Thyroid gland (tissue), 4 donors: ENCODE results near the gene GIGYF2. TPM values are rescaled to one million over a fixed set of nuclear protein-coding genes. Genes with fewer than 3 reads are reported as not detected.
A peak's percentile ranks its signal among the peaks of the same experiment; 100 is the strongest.

Source experiments
- DNase-seq, 2 donors: peaks; one replicate each; pipeline ENCODE4 v3.0.0-alpha.2; 2019
- H3K27ac ChIP-seq, 3 donors: fragments of 200-600 bp; sonication (generic); 1 replicate in 2 of 3; 2 replicates in 1 of 3; pipeline ENCODE4 v1.5.1; 2016 to 2019; ENCODE audit warnings: mild to moderate bottlenecking in 1 of 3, moderate library complexity in 1 of 3
- H3K27me3 ChIP-seq: fragments of 200-600 bp; sonication (generic); one replicate; pipeline ENCODE4 v1.5.1; 2019
- H3K36me3 ChIP-seq, 2 donors: fragments of 200-600 bp; sonication (generic); one replicate each; pipeline ENCODE4 v1.5.1; 2016 to 2019
- H3K4me1 ChIP-seq, 2 donors: fragments of 200-600 bp; sonication (generic); one replicate each; pipeline ENCODE4 v1.5.1; 2017 to 2019
- H3K4me3 ChIP-seq, 3 donors: fragments of 200-600 bp; sonication (generic); replicated peaks in 1 of 3; 1 replicate in 2 of 3; 2 replicates in 1 of 3; pipeline ENCODE4 v1.5.1; 2016; ENCODE audit warnings: mild to moderate bottlenecking in 1 of 3
- H3K9me3 ChIP-seq: fragments of 200-600 bp; sonication (generic); one replicate; pipeline ENCODE4 v1.5.1; 2017
- CTCF ChIP-seq, 6 experiments: fragments of 200-600 bp in 3 of 6; fragments of 450-650 bp in 3 of 6; sonication (generic) in 3 of 6; IDR thresholded peaks; one replicate each; pipeline ENCODE4 v1.5.1; 2016 to 2019; ENCODE audit warnings: antibody characterized with exemption in 6 of 6, mild to moderate bottlenecking in 2 of 6, inconsistent platforms in 1 of 6, moderate library complexity in 1 of 6
- POLR2A ChIP-seq, 2 donors: fragments of 450-650 bp; IDR thresholded peaks; one replicate each; pipeline ENCODE4 v1.6.1; 2017; ENCODE audit warnings: antibody characterized with exemption in 2 of 2, mild to moderate bottlenecking in 2 of 2, moderate library complexity in 1 of 2
- WGBS, 2 donors: methylation state at CpG; one replicate each; pipeline ENCODE4 v1.1.5; 2017; 5-methylcytosine and 5-hydroxymethylcytosine counted together
- intact Hi-C: fragments of 100-400 bp; cut with DNase I; formaldehyde crosslinking; loops from one replicate; pipeline ENCODE4 v1.15.1; 2023
- total RNA-seq, 4 donors: library from RNA; depleted of rRNA; stranded (reverse); fragments of >200 nt; gene quantifications; one replicate each; pipeline ENCODE4 v1.2.3, GENCODE V29; 2016

The GIGYF2 gene
- total RNA-seq, 4 donors from 2014 or later = 88.7 to 138 (median 101) TPM

GRCh38 chr2:232838406-232838874 is 141.3 kb downstream of the GIGYF2 start:
- Histone ChIP-seq H3K4me3 (no peak overlapping the region), H3K9me3 (no peaks in the 10 kb centered on the region), H3K27me3 (no peaks in the 10 kb centered on the region), H3K27ac (no peak overlapping the region), H3K36me3 (peaks cover 25 to 41% of the 10 kb centered on the region in 2 donors), H3K4me1 (peaks cover 0 to 3% of the 10 kb centered on the region in 2 donors)
- DNase-seq = no peak
- WGBS, 2 donors = 75 to 80% methylated on average over 2 of the region's 2 CpGs
- no peak for TF ChIP-seq CTCF (IDR thresholded peaks at IDR 0.05)
- TF ChIP-seq POLR2A (IDR thresholded peaks at IDR 0.05) = no peak
- intact Hi-C loops = no loop called here

- Histone ChIP-seq H3K36me3 (peaks cover 26 to 41% of the 10 kb centered on the region in 2 donors), H3K27ac (no peak overlapping the region), H3K4me3 (no peak overlapping the region), H3K9me3 (no peaks in the 10 kb centered on the region), H3K27me3 (no peaks in the 10 kb centered on the region), H3K4me1 (peaks cover 0 to 3% of the 10 kb centered on the region in 2 donors)
- TF ChIP-seq POLR2A (IDR thresholded peaks at IDR 0.05) = no peak
- no peak for TF ChIP-seq CTCF (IDR thresholded peaks at IDR 0.05)
- intact Hi-C loops = no loop called here
- 37 to 44% methylated on average over 9 of the region's 9 CpGs for WGBS, 2 donors
- peak; percentile 21 to 43 for DNase-seq
Measured at GRCh38 chr2:232839411-232840079, 142.4 kb downstream of the GIGYF2 start.

- Histone ChIP-seq H3K27me3 (no peaks in the 10 kb centered on the region), H3K4me1 (peaks cover 0 to 3% of the 10 kb centered on the region in 2 donors), H3K9me3 (no peaks in the 10 kb centered on the region), H3K27ac (no peak overlapping the region), H3K4me3 (no peak overlapping the region), H3K36me3 (peaks cover 42 to 61% of the 10 kb centered on the region in 2 donors)
- no peak for DNase-seq
- TF ChIP-seq CTCF (IDR thresholded peaks at IDR 0.05) = no peak
- no peak for TF ChIP-seq POLR2A (IDR thresholded peaks at IDR 0.05)
- 61 to 70% methylated on average over 2 of the region's 2 CpGs for WGBS, 2 donors
- intact Hi-C loops = no loop called here
Measured at GRCh38 chr2:232842689-232843088, 145.6 kb downstream of the GIGYF2 start.

GRCh38 chr2:232843834-232844233 is 146.7 kb downstream of the GIGYF2 start:
- no peaks in the 10 kb centered on the region for H3K27me3 ChIP-seq
- no peaks in the 10 kb centered on the region for H3K4me1 ChIP-seq
- TF ChIP-seq CTCF (IDR thresholded peaks at IDR 0.05) (no peak), POLR2A (IDR thresholded peaks at IDR 0.05) (no peak)
- intact Hi-C loops = no loop called here
- 90 to 94% methylated on average over 3 of the region's 3 CpGs for WGBS, 2 donors
- H3K27ac ChIP-seq = no peak overlapping the region
- peaks cover 48 to 67% of the 10 kb centered on the region in 2 donors for H3K36me3 ChIP-seq
- H3K4me3 ChIP-seq = no peak overlapping the region
- H3K9me3 ChIP-seq = no peaks in the 10 kb centered on the region
- no peak for DNase-seq

- Histone ChIP-seq H3K27me3 (no peaks in the 10 kb centered on the region), H3K36me3 (peaks cover 64 to 75% of the 10 kb centered on the region in 2 donors), H3K27ac (no peak overlapping the region), H3K4me3 (no peak overlapping the region), H3K4me1 (no peaks in the 10 kb centered on the region), H3K9me3 (no peaks in the 10 kb centered on the region)
- intact Hi-C loops = no loop called here
- TF ChIP-seq CTCF (IDR thresholded peaks at IDR 0.05) (no peak), POLR2A (IDR thresholded peaks at IDR 0.05) (no peak)
- DNase-seq = no peak
Measured at GRCh38 chr2:232846055-232846454, 148.9 kb downstream of the GIGYF2 start.
